GM12874 (cell line): Measurements from ENCODE around the gene SCGB1A1.

Source experiments
- CTCF ChIP-seq: IDR thresholded peaks from 2 replicates; pipeline ENCODE4 v1.5.1; 2011; ENCODE audit warnings: low read depth, mild to moderate bottlenecking, control low read depth, low read length, moderate library complexity; ENCODE audit not compliant: insufficient read depth

Gene SCGB1A1

GRCh38 chr11:62468577-62468976, 49.7 kb downstream of the SCGB1A1 start:
- TF ChIP-seq CTCF = no peak

- TF ChIP-seq CTCF = no peak
These were observed 52.8 kb downstream of the SCGB1A1 start for GRCh38 chr11:62471603-62472002.

GRCh38 chr11:62472063-62472884, 53.4 kb downstream of the SCGB1A1 start:
- TF ChIP-seq CTCF = no peak
